GM19023 (cell line): ENCODE measurements around the gene KCNN1.
A peak's percentile ranks its signal among the peaks of the same experiment; 100 is the strongest.
"Not testable (repeated sequence)": the region's sequence is repeated elsewhere in the genome, so short reads cannot be mapped to it uniquely, and the experiment has no call there.

ENCODE experiments used
- ATAC-seq: cut with Tn5 transposase; IDR thresholded peaks from one replicate; pipeline ENCODE4 v1.9.1; 2021; ENCODE audit warnings: mild to moderate bottlenecking, moderate library complexity; ENCODE audit not compliant: unreplicated experiment

Gene KCNN1

GRCh38 chr19:17967257-17968051, 547 bp downstream of the KCNN1 start:
- ATAC-seq: no peak

GRCh38 chr19:17968362-17968761, 1.5 kb downstream of the KCNN1 start:
- ATAC-seq: no peak

GRCh38 chr19:17969096-17969792, 2.3 kb downstream of the KCNN1 start:
- ATAC-seq: no peak

- ATAC-seq: no peak
These were observed 5.3 kb downstream of the KCNN1 start for GRCh38 chr19:17972230-17972629.

GRCh38 chr19:17973759-17974158, 6.9 kb downstream of the KCNN1 start:
- no peak for ATAC-seq

- no peak for ATAC-seq
These were observed 7.6 kb downstream of the KCNN1 start for GRCh38 chr19:17974551-17974950.

- ATAC-seq: no peak
These were observed 8.1 kb downstream of the KCNN1 start for GRCh38 chr19:17975032-17975431.

- ATAC-seq: no peak
These were observed 10.1 kb downstream of the KCNN1 start for GRCh38 chr19:17977021-17977420.

- no peak for ATAC-seq
These were observed 10.6 kb downstream of the KCNN1 start for GRCh38 chr19:17977488-17977887.

GRCh38 chr19:17981611-17982010, 14.7 kb downstream of the KCNN1 start:
- ATAC-seq: no peak

GRCh38 chr19:17982430-17982829, 15.5 kb downstream of the KCNN1 start:
- ATAC-seq: no peak

GRCh38 chr19:17985037-17985818, 18.3 kb downstream of the KCNN1 start:
- ATAC-seq: no peak

- ATAC-seq: not testable (repeated sequence)
These were observed 19.7 kb downstream of the KCNN1 start for GRCh38 chr19:17986569-17986968.

GRCh38 chr19:17988161-17988560, 21.3 kb downstream of the KCNN1 start:
- no peak for ATAC-seq

- ATAC-seq: no peak
These were observed 22.7 kb downstream of the KCNN1 start for GRCh38 chr19:17989425-17990094.

GRCh38 chr19:17993076-17993813, 26.3 kb downstream of the KCNN1 start:
- no peak for ATAC-seq

- ATAC-seq: peak; percentile 54
These were observed 30.0 kb downstream of the KCNN1 start for GRCh38 chr19:17996826-17997316.

- ATAC-seq: no peak
These were observed 31.3 kb downstream of the KCNN1 start for GRCh38 chr19:17997969-17998826.

GRCh38 chr19:17998827-17999150, 31.9 kb downstream of the KCNN1 start:
- no peak for ATAC-seq
